H1 (cell line): ENCODE measurements around the gene FASTKD3. TPM values are rescaled to one million over a fixed set of nuclear protein-coding genes. Genes with fewer than 3 reads are reported as not detected.

Experiments used
- CTCF ChIA-PET: fragments of 300-600 bp; sonication (Branson Sonifier 250); formaldehyde crosslinking; loops from one replicate; lab custom pipeline; 2021; ENCODE audit not compliant: partially characterized antibody; lab: Charles Lee
- POLR2A ChIA-PET: fragments of 300-600 bp; sonication (Branson Sonifier 250); formaldehyde crosslinking; loops from one replicate; lab custom pipeline; 2021; ENCODE audit warnings: inconsistent platforms; ENCODE audit not compliant: partially characterized antibody; lab: Charles Lee
- DNase-seq, 2 experiments: peaks; one replicate each; pipeline versions ENCODE4 v3.0.0 to v3.0.0-alpha.2; 2010 to 2022; ENCODE audit warnings: low spot score in 2 of 2, low read depth in 1 of 2, mixed read lengths in 1 of 2
- FAIRE-seq: peaks from 2 replicates; lab custom pipeline; 2011; peaks lifted over from hg19 to GRCh38; lab: Jason Lieb, UNC
- H2AFZ ChIP-seq: 2 replicates; pipeline ENCODE4 v1.8.1; 2012; ENCODE audit warnings: low read length, inconsistent platforms
- H2AK5ac ChIP-seq: 2 replicates; pipeline ENCODE4 v1.6.1; 2013; ENCODE audit warnings: low read depth, low read length
- H2BK120ac ChIP-seq: replicated peaks from 2 replicates; pipeline ENCODE3; 2013; ENCODE audit warnings: low read depth, low read length, inconsistent platforms
- H2BK12ac ChIP-seq: 2 replicates; pipeline ENCODE4 v1.6.1; 2013; ENCODE audit warnings: low read depth, low read length
- H2BK15ac ChIP-seq: 2 replicates; pipeline ENCODE4 v1.6.1; 2013; ENCODE audit warnings: low read length
- H2BK20ac ChIP-seq: 2 replicates; pipeline ENCODE4 v1.6.1; 2013; ENCODE audit warnings: low read length
- H2BK5ac ChIP-seq: 2 replicates; pipeline ENCODE4 v1.6.1; 2013; ENCODE audit warnings: low read depth, low read length
- H3K14ac ChIP-seq: 2 replicates; pipeline ENCODE4 v1.6.1; 2013; ENCODE audit warnings: inconsistent platforms; ENCODE audit not compliant: insufficient read length
- H3K18ac ChIP-seq: 2 replicates; pipeline ENCODE4 v1.6.1; 2013; ENCODE audit warnings: low read length; ENCODE audit errors: extremely low read depth
- H3K23ac ChIP-seq: 2 replicates; pipeline ENCODE4 v1.6.1; 2013; ENCODE audit warnings: inconsistent platforms; ENCODE audit not compliant: insufficient read length
- H3K23me2 ChIP-seq: 2 replicates; pipeline ENCODE4 v1.6.1; 2013; ENCODE audit warnings: low read depth, low read length
- H3K27ac ChIP-seq: 2 replicates; pipeline ENCODE4 v1.6.1; 2011; ENCODE audit warnings: low read depth, low read length, inconsistent platforms
- H3K27me3 ChIP-seq, 4 experiments: replicated peaks in 1 of 4; 1 replicate in 1 of 4; 2 replicates in 3 of 4; pipeline versions ENCODE4 v1.6.1 to v1.8.1; 2011 to 2013; ENCODE audit warnings: low read length in 3 of 4, mild to moderate bottlenecking in 3 of 4, inconsistent platforms in 2 of 4, mixed read lengths in 2 of 4, moderate library complexity in 1 of 4; ENCODE audit not compliant: control insufficient read depth in 3 of 4, insufficient read depth in 3 of 4; ENCODE audit errors: extremely low read depth in 1 of 4
- H3K36me3 ChIP-seq, 4 experiments: 2 replicates each; pipeline versions ENCODE4 v1.6.1 to v1.8.1; 2011 to 2013; ENCODE audit warnings: mild to moderate bottlenecking in 4 of 4, low read length in 3 of 4, moderate library complexity in 2 of 4, control low read depth in 1 of 4, inconsistent platforms in 1 of 4; ENCODE audit not compliant: insufficient read depth in 4 of 4, control insufficient read depth in 2 of 4
- H3K4ac ChIP-seq: replicated peaks from 2 replicates; pipeline ENCODE3; 2013; ENCODE audit warnings: low read length, low read depth, mixed read lengths, inconsistent platforms; ENCODE audit not compliant: insufficient read length
- H3K4me1 ChIP-seq, 4 experiments: replicated peaks in 1 of 4; 1 replicate in 1 of 4; 2 replicates in 3 of 4; pipeline versions ENCODE4 v1.6.1 to v1.8.1; 2011 to 2013; ENCODE audit warnings: low read length in 3 of 4, inconsistent platforms in 2 of 4, mixed read lengths in 1 of 4; ENCODE audit not compliant: insufficient read depth in 4 of 4, control insufficient read depth in 3 of 4
- H3K4me2 ChIP-seq, 2 experiments: 2 replicates each; pipeline versions ENCODE4 v1.6.1 to v1.8.1; 2011 to 2013; ENCODE audit warnings: low read depth in 2 of 2, low read length in 2 of 2, control low read depth in 1 of 2, inconsistent platforms in 1 of 2, mild to moderate bottlenecking in 1 of 2; ENCODE audit not compliant: insufficient read depth in 1 of 2
- H3K4me3 ChIP-seq, 4 experiments: fragments of 200-600, 300-600 bp in 1 of 4; sonication (generic), shearing (Covaris generic), sonication (Bioruptor Twin) in 1 of 4; 2 replicates each; pipeline versions ENCODE4 v1.5.1 to v1.8.1; 2011 to 2016; ENCODE audit warnings: low read length in 4 of 4, low read depth in 3 of 4, control low read depth in 2 of 4, inconsistent platforms in 2 of 4, mild to moderate bottlenecking in 2 of 4, mixed read lengths in 1 of 4, moderate library complexity in 1 of 4; ENCODE audit not compliant: insufficient read depth in 2 of 4; ENCODE audit errors: extremely low read depth in 1 of 4
- H3K56ac ChIP-seq: replicated peaks from 2 replicates; pipeline ENCODE3; 2013; ENCODE audit warnings: low read depth, mild to moderate bottlenecking, mixed read lengths, low read length, inconsistent platforms; ENCODE audit not compliant: insufficient read length
- H3K79me1 ChIP-seq: 2 replicates; pipeline ENCODE4 v1.6.1; 2013; ENCODE audit warnings: low read depth, low read length, control low read depth
- H3K79me2 ChIP-seq, 2 experiments: 2 replicates each; pipeline versions ENCODE4 v1.6.1 to v1.8.1; 2012 to 2013; ENCODE audit warnings: low read length in 2 of 2, mild to moderate bottlenecking in 2 of 2, inconsistent platforms in 1 of 2; ENCODE audit not compliant: insufficient read depth in 2 of 2, control insufficient read depth in 1 of 2
- H3K9ac ChIP-seq, 4 experiments: replicated peaks in 1 of 4; 1 replicate in 1 of 4; 2 replicates in 3 of 4; pipeline versions ENCODE4 v1.6.1 to v1.8.1; 2011 to 2013; ENCODE audit warnings: low read depth in 3 of 4, low read length in 3 of 4, control low read depth in 2 of 4, mild to moderate bottlenecking in 2 of 4, moderate library complexity in 2 of 4, inconsistent platforms in 1 of 4; ENCODE audit errors: extremely low read depth in 1 of 4
- H3K9me3 ChIP-seq, 2 experiments: 2 replicates each; pipeline versions ENCODE4 v1.6.1 to v1.8.1; 2012 to 2013; ENCODE audit warnings: mild to moderate bottlenecking in 2 of 2, moderate library complexity in 2 of 2, control low read depth in 1 of 2, inconsistent platforms in 1 of 2, low read depth in 1 of 2, low read length in 1 of 2, mixed read lengths in 1 of 2; ENCODE audit not compliant: insufficient read depth in 2 of 2
- H4K20me1 ChIP-seq, 2 experiments: replicated peaks in 1 of 2; 2 replicates each; pipeline versions ENCODE3 to v1.8.1; 2011 to 2013; ENCODE audit warnings: inconsistent platforms in 2 of 2, low read length in 2 of 2, mild to moderate bottlenecking in 1 of 2; ENCODE audit not compliant: insufficient read depth in 2 of 2, control insufficient read depth in 1 of 2
- H4K5ac ChIP-seq: 2 replicates; pipeline ENCODE4 v1.6.1; 2013; ENCODE audit warnings: low read length, low read depth, mixed read lengths, inconsistent platforms; ENCODE audit not compliant: insufficient read length
- H4K8ac ChIP-seq: 2 replicates; pipeline ENCODE4 v1.8.0; 2013; ENCODE audit warnings: mild to moderate bottlenecking, moderate library complexity, low read length, inconsistent platforms; ENCODE audit not compliant: insufficient read depth; ENCODE audit errors: extremely low read depth
- H4K91ac ChIP-seq: replicated peaks from 2 replicates; pipeline ENCODE3; 2013; ENCODE audit warnings: low read length, mixed read lengths, inconsistent platforms; ENCODE audit not compliant: insufficient read length
- EP300 ChIP-seq, 2 experiments: IDR thresholded peaks; 1 replicate in 1 of 2; 2 replicates in 1 of 2; pipeline ENCODE4 v1.6.1; 2011 to 2012; ENCODE audit warnings: low read depth in 2 of 2, low read length in 2 of 2, mild to moderate bottlenecking in 2 of 2, borderline replicate concordance in 1 of 2, inconsistent platforms in 1 of 2, moderate library complexity in 1 of 2
- JUND ChIP-seq: IDR thresholded peaks from 2 replicates; pipeline ENCODE4 v1.6.1; 2011; ENCODE audit warnings: mild to moderate bottlenecking, improper control_type of control experiment, low read length
- PHF8 ChIP-seq: fragments of 200-600 bp; sonication (generic); conservative IDR thresholded peaks from 2 replicates; pipeline ENCODE4 v1.7.1; 2012; ENCODE audit warnings: low read depth, mild to moderate bottlenecking, inconsistent platforms, low read length, moderate library complexity
- SIN3A ChIP-seq, 2 experiments: IDR thresholded peaks in 1 of 2; conservative IDR thresholded peaks in 1 of 2; 2 replicates each; pipeline ENCODE4 v1.6.1; 2011 to 2012; ENCODE audit warnings: low read length in 2 of 2, improper control_type of control experiment in 1 of 2, low read depth in 1 of 2, mild to moderate bottlenecking in 1 of 2
- SP1 ChIP-seq: IDR thresholded peaks from 2 replicates; pipeline ENCODE4 v1.6.1; 2011; ENCODE audit warnings: low read depth, low read length
- SUZ12 ChIP-seq: fragments of 200-600 bp; sonication (generic); IDR thresholded peaks from 2 replicates; pipeline ENCODE4 v1.6.1; 2012; ENCODE audit warnings: mild to moderate bottlenecking, inconsistent platforms, low read length, moderate library complexity, mixed read lengths
- ZNF274 ChIP-seq: IDR thresholded peaks from 2 replicates; pipeline ENCODE4 v1.7.0; 2012; ENCODE audit warnings: low read length, borderline replicate concordance; ENCODE audit errors: extremely low read depth
- WGBS, 2 experiments: shearing (Covaris generic) in 1 of 2; methylation state at CpG; one replicate each; pipeline versions ENCODE4 v1.1.6 to v1.1.7; 2013 to 2015; ENCODE audit warnings: low lambda C conversion rate in 2 of 2, mixed read lengths in 2 of 2, inconsistent platforms in 1 of 2, low coverage in 1 of 2, missing lambda C conversion rate in 1 of 2; ENCODE audit not compliant: insufficient replicate concordance in 2 of 2, insufficient coverage in 1 of 2, insufficient read length in 1 of 2; ENCODE audit errors: extremely low coverage in 1 of 2, missing lambda C conversion rate in 1 of 2; 5-methylcytosine and 5-hydroxymethylcytosine counted together
- polyA plus RNA-seq, 7 experiments: library from polyadenylated mRNA; depleted of rRNA in 3 of 7; stranded (reverse) in 5 of 7; unstranded in 2 of 7; fragments of >200 nt in 5 of 7; fragments of 200-250 nt in 2 of 7; gene quantifications; 1 replicate in 5 of 7; 2 replicates in 1 of 7; 4 replicates in 1 of 7; pipeline versions ENCODE4 v1.2.1 to v1.2.3, GENCODE V29; 2011 to 2013; ENCODE audit warnings: missing spikeins in 2 of 7, mixed read lengths in 2 of 7
- total RNA-seq: library from RNA; stranded (reverse); fragmentation: NEBNext Ultra II Directional; extraction: Animal tissue kit (Norgen Biotek cat#: 25700); gene quantifications from 2 replicates; pipeline ENCODE4 v1.2.1, GENCODE V29; 2021
- TF ChIP-seq, protein P1 (sequence below), 3 experiments: IDR thresholded peaks; 1 replicate in 2 of 3; 2 replicates in 1 of 3; pipeline versions ENCODE4 v1.5.1 to v1.6.1; 2011; ENCODE audit warnings: low read length in 3 of 3, mild to moderate bottlenecking in 3 of 3, inconsistent platforms in 2 of 3, low read depth in 1 of 3, moderate library complexity in 1 of 3; ENCODE audit not compliant: insufficient read depth in 1 of 3; ENCODE audit errors: control extremely low read depth in 1 of 3

FASTKD3 gene
- total and polyA plus RNA-seq, 2 of the 8 experiments (the other 6 are each of a cell fraction or from before 2014, with no cell fraction given) = 5.6 to 7.6 TPM

DNA sequence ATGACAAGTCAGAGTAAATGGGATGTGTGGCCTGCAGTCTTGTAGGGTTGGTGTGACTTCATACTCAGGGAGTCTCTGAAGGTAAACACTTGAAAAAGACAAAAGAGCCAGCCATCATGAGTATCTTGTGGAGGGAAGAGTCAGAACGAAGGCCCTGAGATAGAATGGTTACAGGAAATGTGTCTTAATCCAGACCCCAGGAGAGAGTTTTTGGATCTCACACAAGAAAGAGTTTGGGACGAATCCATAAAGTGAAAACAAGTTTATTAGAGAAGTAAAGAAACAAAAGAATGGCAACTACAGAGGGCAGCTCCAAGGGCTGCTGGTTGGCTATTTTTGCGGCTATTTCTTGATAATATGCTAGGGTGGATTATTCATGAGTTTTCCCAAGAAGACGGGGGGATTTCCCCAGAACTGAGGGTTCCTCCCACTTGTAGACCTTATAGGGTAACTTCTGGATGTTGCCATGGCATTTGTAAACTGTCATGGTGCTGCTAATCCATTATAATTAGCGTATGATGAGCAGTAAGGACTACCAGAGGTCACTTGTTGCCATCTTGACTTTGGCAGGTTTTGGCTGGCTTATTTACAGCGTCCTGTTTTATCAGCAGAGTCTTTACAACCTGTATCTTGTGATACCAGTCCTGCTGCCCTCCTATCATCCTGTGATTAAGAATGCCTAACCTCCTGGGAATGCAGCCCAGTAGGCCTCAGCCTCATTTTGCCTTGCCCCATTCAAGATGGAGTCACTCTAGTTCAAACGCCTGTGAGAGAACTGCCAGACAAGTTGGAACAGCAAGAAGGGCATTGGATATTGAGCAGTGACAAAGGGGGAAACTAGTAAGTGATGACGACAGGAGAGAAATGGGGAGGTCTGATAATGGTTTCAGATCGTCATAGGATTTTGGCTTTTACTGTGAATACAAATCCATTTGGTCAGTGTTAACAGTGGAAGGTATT is 34.1 kb upstream of the FASTKD3 start:
- no peak overlapping the region for H4K91ac ChIP-seq
- H3K4me3 ChIP-seq = no peak overlapping the region
- no peak overlapping the region for H3K9ac ChIP-seq
- CTCF ChIA-PET = interaction anchor here (0.6 to 1.6 kb wide), 2 partner anchors 17 to 910 kb away, joined by 3 read pairs; no protein-coding TSS in a partner anchor
- H2AFZ ChIP-seq = no peak overlapping the region
- no peaks in the 10 kb centered on the region for H3K79me1 ChIP-seq
- peaks cover 0 to 3% of the 10 kb centered on the region in 2 experiments; a peak in 1 of 4 replicates for H3K9me3 ChIP-seq
- WGBS, 2 experiments = 85% methylated on average over 9 of the region's 9 CpGs; no CpG with 5 or more reads in 1 of the 2 experiments
- DNase-seq = no peak
- H3K27me3 ChIP-seq = no peaks in the 10 kb centered on the region
- H3K27ac ChIP-seq = no peak overlapping the region
- H3K4me2 ChIP-seq = no peak overlapping the region
- H2BK15ac ChIP-seq = no peak overlapping the region
- FAIRE-seq = no peak
- H3K23me2 ChIP-seq = no peaks in the 10 kb centered on the region
- peaks cover 3 to 46% (median 20%) of the 10 kb centered on the region in 4 experiments; a peak in 7 of 8 replicates for H3K36me3 ChIP-seq
- H3K4me1 ChIP-seq = no peaks in the 10 kb centered on the region
- no peaks in the 10 kb centered on the region for H3K79me2 ChIP-seq
- no peak overlapping the region for H3K14ac ChIP-seq
- no peak overlapping the region for H2BK120ac ChIP-seq
- no peak overlapping the region for H2BK20ac ChIP-seq
- H3K56ac ChIP-seq = no peak overlapping the region
- H3K18ac ChIP-seq = no peak overlapping the region
- H4K8ac ChIP-seq = no peak overlapping the region
- H2BK12ac ChIP-seq = no peak overlapping the region
- no peak overlapping the region for H3K4ac ChIP-seq
- H2AK5ac ChIP-seq = no peak overlapping the region
- no peak overlapping the region for H2BK5ac ChIP-seq
- no peaks in the 10 kb centered on the region for H4K20me1 ChIP-seq
- no peak overlapping the region for H4K5ac ChIP-seq
- no peak overlapping the region for H3K23ac ChIP-seq
- POLR2A ChIA-PET = no interaction called here
- no peak for TF ChIP-seq SIN3A (conservative IDR thresholded peaks at IDR 0.05 in 1 of 2, IDR thresholded peaks at IDR 0.05 in 1 of 2; ENCODE audit: low read depth in 1 of 2, low read length in 2 of 2)
- TF ChIP-seq ZNF274 = no peak
- TF ChIP-seq EP300 (IDR thresholded peaks at IDR 0.05; ENCODE audit: borderline replicate concordance in 1 of 2, low read depth in 2 of 2, low read length in 2 of 2) = no peak
- TF ChIP-seq SUZ12 = no peak
- no peak for TF ChIP-seq PHF8
- TF ChIP-seq, protein P1, sequence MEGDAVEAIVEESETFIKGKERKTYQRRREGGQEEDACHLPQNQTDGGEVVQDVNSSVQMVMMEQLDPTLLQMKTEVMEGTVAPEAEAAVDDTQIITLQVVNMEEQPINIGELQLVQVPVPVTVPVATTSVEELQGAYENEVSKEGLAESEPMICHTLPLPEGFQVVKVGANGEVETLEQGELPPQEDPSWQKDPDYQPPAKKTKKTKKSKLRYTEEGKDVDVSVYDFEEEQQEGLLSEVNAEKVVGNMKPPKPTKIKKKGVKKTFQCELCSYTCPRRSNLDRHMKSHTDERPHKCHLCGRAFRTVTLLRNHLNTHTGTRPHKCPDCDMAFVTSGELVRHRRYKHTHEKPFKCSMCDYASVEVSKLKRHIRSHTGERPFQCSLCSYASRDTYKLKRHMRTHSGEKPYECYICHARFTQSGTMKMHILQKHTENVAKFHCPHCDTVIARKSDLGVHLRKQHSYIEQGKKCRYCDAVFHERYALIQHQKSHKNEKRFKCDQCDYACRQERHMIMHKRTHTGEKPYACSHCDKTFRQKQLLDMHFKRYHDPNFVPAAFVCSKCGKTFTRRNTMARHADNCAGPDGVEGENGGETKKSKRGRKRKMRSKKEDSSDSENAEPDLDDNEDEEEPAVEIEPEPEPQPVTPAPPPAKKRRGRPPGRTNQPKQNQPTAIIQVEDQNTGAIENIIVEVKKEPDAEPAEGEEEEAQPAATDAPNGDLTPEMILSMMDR (IDR thresholded peaks at IDR 0.05; ENCODE audit: control extremely low read depth in 1 of 3, insufficient read depth in 1 of 3, low read depth in 1 of 3, low read length in 3 of 3) = no peak
- no peak for TF ChIP-seq JUND
- TF ChIP-seq SP1 = no peak
